CD14-positive monocyte (primary cell): Measurements from ENCODE around the gene SLC25A22. TPM values are rescaled to one million over a fixed set of nuclear protein-coding genes. Genes with fewer than 3 reads are reported as not detected.

Source experiments
- DNase-seq, 3 donors: peaks; one replicate each; pipeline ENCODE4 v3.0.0-alpha.2; 2011 to 2022
- H2AFZ ChIP-seq: 2 replicates; pipeline ENCODE4 v1.6.0; 2012; ENCODE audit warnings: mild to moderate bottlenecking, low read depth, low read length, inconsistent platforms; ENCODE audit not compliant: insufficient read depth, poor library complexity, severe bottlenecking
- H3K27ac ChIP-seq, 2 donors: 1 replicate in 1 of 2; 2 replicates in 1 of 2; pipeline ENCODE4 v1.5.1; 2012 to 2013; ENCODE audit warnings: low read length in 2 of 2, control low read depth in 1 of 2, inconsistent platforms in 1 of 2, low read depth in 1 of 2, mild to moderate bottlenecking in 1 of 2
- H3K27me3 ChIP-seq, 2 donors: one replicate each; pipeline versions ENCODE4 v1.6.0 to v1.6.1; 2011 to 2013; ENCODE audit warnings: low read length in 2 of 2; ENCODE audit not compliant: control insufficient read depth in 2 of 2, insufficient read depth in 2 of 2
- H3K36me3 ChIP-seq, 2 donors: replicated peaks in 1 of 2; 1 replicate in 1 of 2; 2 replicates in 1 of 2; pipeline versions ENCODE4 v1.5.1 to v1.6.1; 2012 to 2013; ENCODE audit warnings: low read length in 2 of 2, control low read depth in 1 of 2, inconsistent platforms in 1 of 2, mild to moderate bottlenecking in 1 of 2; ENCODE audit not compliant: insufficient read depth in 2 of 2, control insufficient read depth in 1 of 2
- H3K4me1 ChIP-seq, 2 donors: 1 replicate in 1 of 2; 2 replicates in 1 of 2; pipeline versions ENCODE4 v1.5.1 to v1.6.1; 2012 to 2013; ENCODE audit warnings: low read length in 2 of 2, control low read depth in 1 of 2, inconsistent platforms in 1 of 2, mild to moderate bottlenecking in 1 of 2, moderate library complexity in 1 of 2; ENCODE audit not compliant: insufficient read depth in 2 of 2, control insufficient read depth in 1 of 2
- H3K4me2 ChIP-seq: replicated peaks from 2 replicates; pipeline ENCODE3; 2012; ENCODE audit warnings: low read length, moderate library complexity, mild to moderate bottlenecking; ENCODE audit not compliant: poor library complexity, severe bottlenecking; ENCODE audit errors: extremely low read depth
- H3K4me3 ChIP-seq, 3 experiments: fragments of 200-600 bp in 1 of 3; sonication (generic) in 1 of 3; replicated peaks in 1 of 3; 1 replicate in 2 of 3; 2 replicates in 1 of 3; pipeline ENCODE4 v1.5.1; 2011 to 2013; ENCODE audit warnings: low read length in 3 of 3, mild to moderate bottlenecking in 3 of 3, control low read depth in 2 of 3, low read depth in 2 of 3, inconsistent platforms in 1 of 3, moderate library complexity in 1 of 3
- H3K79me2 ChIP-seq: 2 replicates; pipeline ENCODE4 v1.6.0; 2012; ENCODE audit warnings: mild to moderate bottlenecking, control low read depth, inconsistent platforms, low read length, moderate library complexity; ENCODE audit not compliant: insufficient read depth
- H3K9ac ChIP-seq: 2 replicates; pipeline ENCODE4 v1.6.0; 2017; ENCODE audit warnings: low read length, mild to moderate bottlenecking; ENCODE audit not compliant: insufficient read depth, poor library complexity, severe bottlenecking
- H3K9me3 ChIP-seq, 2 donors: replicated peaks in 1 of 2; 1 replicate in 1 of 2; 2 replicates in 1 of 2; pipeline versions ENCODE4 v1.5.1 to v1.6.1; 2012 to 2013; ENCODE audit warnings: low read length in 2 of 2, control low read depth in 1 of 2; ENCODE audit not compliant: control insufficient read depth in 1 of 2, insufficient read depth in 1 of 2
- H4K20me1 ChIP-seq: 2 replicates; pipeline ENCODE4 v1.6.0; 2012; ENCODE audit warnings: mild to moderate bottlenecking, low read length, control low read depth, moderate library complexity; ENCODE audit not compliant: insufficient read depth
- H3K27ac Mint-ChIP-seq, 7 donors: one replicate each; pipeline ENCODE4 v1.8.0; 2020; ENCODE audit warnings: mild to moderate bottlenecking in 7 of 7, mixed read lengths in 7 of 7, moderate library complexity in 6 of 7, inconsistent platforms in 2 of 7
- H3K27me3 Mint-ChIP-seq, 3 donors: one replicate each; pipeline ENCODE4 v1.8.0; 2021 to 2022; ENCODE audit warnings: low read depth in 3 of 3, mild to moderate bottlenecking in 3 of 3, mixed read lengths in 3 of 3, moderate library complexity in 3 of 3, inconsistent platforms in 1 of 3
- H3K36me3 Mint-ChIP-seq, 2 donors: one replicate each; pipeline ENCODE4 v1.8.0; 2020; ENCODE audit warnings: mixed read lengths in 2 of 2, inconsistent platforms in 1 of 2, mild to moderate bottlenecking in 1 of 2
- H3K4me1 Mint-ChIP-seq: one replicate; pipeline ENCODE4 v1.8.0; 2020; ENCODE audit warnings: mild to moderate bottlenecking, mixed read lengths
- H3K4me3 Mint-ChIP-seq, 2 donors: one replicate each; pipeline ENCODE4 v1.8.0; 2020; ENCODE audit warnings: mild to moderate bottlenecking in 2 of 2, mixed read lengths in 2 of 2, moderate library complexity in 1 of 2
- H3K9me3 Mint-ChIP-seq, 7 donors: one replicate each; pipeline ENCODE4 v1.8.0; 2020 to 2022; ENCODE audit warnings: mixed read lengths in 7 of 7, mild to moderate bottlenecking in 6 of 7, moderate library complexity in 6 of 7, inconsistent platforms in 2 of 7
- WGBS: methylation state at CpG from one replicate; pipeline ENCODE4 v1.1.5; 2013; ENCODE audit warnings: missing lambda C conversion rate; ENCODE audit not compliant: insufficient coverage; 5-methylcytosine and 5-hydroxymethylcytosine counted together
- intact Hi-C, 2 donors: fragments of 100-400 bp; cut with micrococcal nuclease; formaldehyde crosslinking; loops; one replicate each; pipeline versions ENCODE4 v1.15.0 to v1.15.1; 2023
- polyA plus RNA-seq, 3 donors: library from polyadenylated mRNA; depleted of rRNA in 1 of 3; unstranded in 2 of 3; stranded (reverse) in 1 of 3; fragments of 300-500 nt in 2 of 3; fragments of >200 nt in 1 of 3; fragmentation: Illumina TruSeq in 2 of 3; gene quantifications; 1 replicate in 2 of 3; 2 replicates in 1 of 3; pipeline ENCODE4 v1.2.3, GENCODE V29; 2012 to 2021
- TF ChIP-seq, protein P1 (sequence below): fragments of 200-600 bp; IDR thresholded peaks from one replicate; pipeline ENCODE4 v1.8.0; 2022; ENCODE audit warnings: antibody characterized with exemption, mild to moderate bottlenecking

SLC25A22 gene
- polyA plus RNA-seq, 3 donors: 4.4 to 20.9 (median 5.6) TPM

DNA sequence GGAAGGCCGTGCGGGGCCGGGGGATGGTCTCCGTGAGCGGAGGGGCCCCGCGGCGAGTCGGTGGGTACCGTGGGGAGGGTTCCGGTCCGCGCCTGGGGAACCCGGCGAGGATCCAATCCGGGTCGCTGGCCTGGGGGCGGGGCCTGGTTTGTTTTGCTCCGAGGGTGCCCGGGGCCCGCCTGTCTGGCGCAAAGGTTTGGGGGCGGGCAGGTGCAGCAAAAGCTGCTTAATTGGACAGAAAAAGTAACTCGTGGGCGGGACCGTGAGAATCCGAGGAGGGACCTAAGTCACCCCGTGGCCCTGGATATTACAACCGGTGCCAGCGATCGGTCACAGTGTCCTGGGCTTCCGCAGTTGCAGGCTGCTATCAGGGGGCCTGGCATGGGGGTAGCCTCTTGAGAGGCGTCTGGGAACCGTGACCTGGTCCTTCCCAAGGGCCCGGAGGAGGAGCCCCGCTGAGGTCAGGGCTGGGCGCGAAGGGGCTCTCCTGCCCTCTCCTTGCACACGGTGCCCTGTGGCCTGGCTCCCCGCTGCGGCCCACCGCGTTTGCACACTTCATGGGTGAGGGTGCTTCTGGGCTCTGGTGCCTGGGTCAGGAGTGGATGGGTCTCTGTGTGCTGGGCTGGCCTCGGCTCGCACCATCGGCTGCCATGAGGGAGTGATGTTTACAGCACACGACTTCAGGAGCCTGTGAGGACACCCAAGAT is 22.0 kb upstream of the SLC25A22 start:
- Histone ChIP-seq H2AFZ (peak overlapping the region; percentile 50), H3K4me3 (peak overlapping the region; percentile 71 to 97 (median 87)), H3K9me3 (no peaks in the 10 kb centered on the region), H3K36me3 (peaks cover 16 to 25% of the 10 kb centered on the region in 2 donors), H3K27me3 (no peaks in the 10 kb centered on the region), H3K9ac (peak overlapping the region; percentile 86), H3K79me2 (peaks cover 53% of the 10 kb centered on the region), H3K27ac (peak overlapping the region; percentile 85 to 91), H3K4me1 (peaks cover 40 to 46% of the 10 kb centered on the region in 2 donors), H3K4me2 (peak overlapping the region; percentile 100), H4K20me1 (peaks cover 52% of the 10 kb centered on the region)
- peaks cover 0 to 1% (median 0%) of the 10 kb centered on the region in 7 donors for H3K9me3 Mint-ChIP-seq
- peaks cover 21 to 34% of the 10 kb centered on the region in 2 donors for H3K36me3 Mint-ChIP-seq
- intact Hi-C loops: loop anchor here (1.0 to 2.0 kb wide), 2 partner anchors 11 to 15 kb away; partner anchors contain the start of gene RPLP2 (in 1 of the 2)
- 2% methylated on average over 45 of the region's 47 CpGs for WGBS
- TF ChIP-seq, protein P1, sequence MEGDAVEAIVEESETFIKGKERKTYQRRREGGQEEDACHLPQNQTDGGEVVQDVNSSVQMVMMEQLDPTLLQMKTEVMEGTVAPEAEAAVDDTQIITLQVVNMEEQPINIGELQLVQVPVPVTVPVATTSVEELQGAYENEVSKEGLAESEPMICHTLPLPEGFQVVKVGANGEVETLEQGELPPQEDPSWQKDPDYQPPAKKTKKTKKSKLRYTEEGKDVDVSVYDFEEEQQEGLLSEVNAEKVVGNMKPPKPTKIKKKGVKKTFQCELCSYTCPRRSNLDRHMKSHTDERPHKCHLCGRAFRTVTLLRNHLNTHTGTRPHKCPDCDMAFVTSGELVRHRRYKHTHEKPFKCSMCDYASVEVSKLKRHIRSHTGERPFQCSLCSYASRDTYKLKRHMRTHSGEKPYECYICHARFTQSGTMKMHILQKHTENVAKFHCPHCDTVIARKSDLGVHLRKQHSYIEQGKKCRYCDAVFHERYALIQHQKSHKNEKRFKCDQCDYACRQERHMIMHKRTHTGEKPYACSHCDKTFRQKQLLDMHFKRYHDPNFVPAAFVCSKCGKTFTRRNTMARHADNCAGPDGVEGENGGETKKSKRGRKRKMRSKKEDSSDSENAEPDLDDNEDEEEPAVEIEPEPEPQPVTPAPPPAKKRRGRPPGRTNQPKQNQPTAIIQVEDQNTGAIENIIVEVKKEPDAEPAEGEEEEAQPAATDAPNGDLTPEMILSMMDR: no peak
- DNase-seq: peak; percentile 83 to 93 (median 88)
- H3K4me1 Mint-ChIP-seq: peaks cover 32% of the 10 kb centered on the region
- peak overlapping the region; percentile 91 to 98 (median 97) for H3K27ac Mint-ChIP-seq
- peaks cover 0 to 14% (median 2%) of the 10 kb centered on the region in 3 donors for H3K27me3 Mint-ChIP-seq
- H3K4me3 Mint-ChIP-seq: peak overlapping the region; percentile 88 to 90

DNA sequence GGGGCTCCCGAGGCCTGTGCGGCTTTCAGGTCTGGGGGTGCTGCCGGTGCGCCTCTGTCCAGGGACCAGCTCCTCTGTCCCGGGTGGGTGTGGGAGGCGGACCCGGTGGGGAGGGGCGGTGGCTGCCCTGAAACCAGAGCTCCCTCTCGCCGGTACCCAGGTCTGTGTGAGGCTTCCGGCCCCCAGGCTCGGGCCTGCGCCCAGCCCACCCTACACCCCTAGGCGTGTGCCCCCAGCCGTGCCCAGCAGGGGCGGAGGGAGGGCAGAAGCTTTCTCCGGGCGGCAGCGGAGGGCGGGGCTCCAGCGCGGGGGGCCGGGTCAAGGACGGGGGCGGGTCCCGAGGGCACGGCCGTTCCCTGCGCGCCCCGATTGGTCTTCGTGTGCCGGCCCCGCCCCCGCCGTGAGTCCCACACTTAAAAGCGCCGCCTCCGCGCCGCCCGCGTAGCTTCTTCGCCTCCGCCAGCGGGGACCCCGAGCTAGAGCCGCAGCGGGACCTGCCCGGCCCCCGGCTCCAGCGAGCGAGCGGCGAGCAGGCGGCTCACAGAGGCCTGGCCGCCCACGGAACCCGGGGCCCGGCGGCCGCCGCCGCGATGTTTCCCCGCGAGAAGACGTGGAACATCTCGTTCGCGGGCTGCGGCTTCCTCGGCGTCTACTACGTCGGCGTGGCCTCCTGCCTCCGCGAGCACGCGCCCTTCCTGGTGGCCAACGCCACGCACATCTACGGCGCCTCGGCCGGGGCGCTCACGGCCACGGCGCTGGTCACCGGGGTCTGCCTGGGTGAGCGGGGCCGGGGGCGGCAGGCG is 21.2 kb upstream of the SLC25A22 start:
- Histone ChIP-seq H4K20me1 (peaks cover 44% of the 10 kb centered on the region), H3K9ac (peak overlapping the region; percentile 86), H3K79me2 (peaks cover 52% of the 10 kb centered on the region), H3K4me2 (peak overlapping the region; percentile 100), H3K27ac (peak overlapping the region; percentile 85 to 91), H3K4me3 (peak overlapping the region; percentile 71 to 97 (median 87)), H3K9me3 (no peaks in the 10 kb centered on the region), H3K36me3 (peaks cover 12 to 17% of the 10 kb centered on the region in 2 donors), H2AFZ (peak overlapping the region; percentile 93), H3K4me1 (peaks cover 40 to 45% of the 10 kb centered on the region in 2 donors), H3K27me3 (no peaks in the 10 kb centered on the region)
- H3K36me3 Mint-ChIP-seq: peaks cover 15 to 27% of the 10 kb centered on the region in 2 donors
- under 1% methylated on average over 91 of the region's 96 CpGs for WGBS
- H3K4me3 Mint-ChIP-seq: peak overlapping the region; percentile 88 to 90
- H3K9me3 Mint-ChIP-seq: no peaks in the 10 kb centered on the region
- peak overlapping the region; percentile 91 to 98 (median 97) for H3K27ac Mint-ChIP-seq
- peaks cover 0 to 10% (median 2%) of the 10 kb centered on the region in 3 donors for H3K27me3 Mint-ChIP-seq
- intact Hi-C loops: loop anchor here in 1 of 2 donors (1.0 kb wide), 1 partner anchor 10 kb away; the partner anchor contains the start of gene RPLP2
- TF ChIP-seq, protein P1: peak; percentile 34
- peak; percentile 86 to 88 (median 87) for DNase-seq
- peaks cover 30% of the 10 kb centered on the region for H3K4me1 Mint-ChIP-seq
